SU-DHL-6 (cell line): Measurements from ENCODE around the gene OGT.

Experiments
- H2AFZ ChIP-seq: fragments of 200-600 bp; sonication (generic); 2 replicates; pipeline ENCODE4 v1.6.1; 2014; ENCODE audit warnings: low read depth, mild to moderate bottlenecking, moderate library complexity, mixed read lengths, antibody characterized with exemption, low read length; ENCODE audit not compliant: severe bottlenecking
- H3F3A ChIP-seq: fragments of 200-600 bp; shearing (Covaris generic); 2 replicates; pipeline ENCODE4 v1.6.0; 2016; ENCODE audit warnings: antibody characterized with exemption, mild to moderate bottlenecking; ENCODE audit not compliant: insufficient read depth
- H3K27ac ChIP-seq: fragments of 200-600 bp; sonication (generic); 2 replicates; pipeline ENCODE4 v1.5.1; 2016; ENCODE audit warnings: low read depth, mild to moderate bottlenecking, low read length, moderate library complexity, mixed read lengths
- H3K27me3 ChIP-seq: fragments of 200-600 bp; sonication (generic), shearing (Covaris generic); 2 replicates; pipeline ENCODE4 v1.6.0; 2014; ENCODE audit warnings: mild to moderate bottlenecking, low read length
- H3K36me3 ChIP-seq: fragments of 200-600 bp; sonication (generic); 2 replicates; pipeline ENCODE4 v1.6.1; 2014; ENCODE audit warnings: mild to moderate bottlenecking, low read length, mixed read lengths
- H3K4me2 ChIP-seq: fragments of 300-600, 200-600 bp; shearing (Covaris generic), sonication (generic); 2 replicates; pipeline ENCODE4 v1.6.0; 2014; ENCODE audit warnings: low read length, low read depth, mild to moderate bottlenecking; ENCODE audit not compliant: poor library complexity, severe bottlenecking
- H3K4me3 ChIP-seq: fragments of 200-600 bp; sonication (generic); 2 replicates; pipeline ENCODE4 v1.5.1; 2014; ENCODE audit warnings: antibody characterized with exemption, low read length, mild to moderate bottlenecking, mixed read lengths; ENCODE audit not compliant: insufficient read depth, poor library complexity, severe bottlenecking
- H3K79me2 ChIP-seq: fragments of 200-600 bp; sonication (generic); 2 replicates; pipeline ENCODE4 v1.6.1; 2014; ENCODE audit warnings: mild to moderate bottlenecking, low read length, moderate library complexity; ENCODE audit not compliant: insufficient read depth
- H3K9ac ChIP-seq: fragments of 200-600 bp; sonication (generic); 2 replicates; pipeline ENCODE4 v1.7.0; 2014; ENCODE audit warnings: mild to moderate bottlenecking, low read length
- H3K9me2 ChIP-seq: fragments of 200-600 bp; sonication (generic); replicated peaks from 2 replicates; pipeline ENCODE4 v1.6.1; 2014; ENCODE audit warnings: low read length; ENCODE audit not compliant: insufficient read depth
- H3K9me3 ChIP-seq: fragments of 200-600 bp; sonication (generic); 2 replicates; pipeline ENCODE4 v1.6.1; 2014; ENCODE audit warnings: low read length, mixed read lengths; ENCODE audit not compliant: insufficient read depth
- H4K20me1 ChIP-seq: fragments of 200-600 bp; sonication (generic); 2 replicates; pipeline ENCODE4 v1.6.1; 2014; ENCODE audit warnings: low read depth, mild to moderate bottlenecking, antibody characterized with exemption, low read length, moderate library complexity, mixed read lengths
- EZH2phosphoT487 ChIP-seq: fragments of 200-600 bp; sonication (generic), shearing (Covaris generic); conservative IDR thresholded peaks from 2 replicates; pipeline ENCODE4 v1.6.1; 2018; ENCODE audit warnings: mild to moderate bottlenecking, antibody characterized with exemption, low read length, moderate library complexity, mixed read lengths
- TF ChIP-seq, protein P1 (sequence below): fragments of 200-600 bp; sonication (generic); IDR thresholded peaks from one replicate; pipeline ENCODE4 v1.5.1; 2017; ENCODE audit warnings: antibody characterized with exemption, mild to moderate bottlenecking, low read length, moderate library complexity; ENCODE audit not compliant: insufficient read depth, poor library complexity, severe bottlenecking

OGT gene

DNA sequence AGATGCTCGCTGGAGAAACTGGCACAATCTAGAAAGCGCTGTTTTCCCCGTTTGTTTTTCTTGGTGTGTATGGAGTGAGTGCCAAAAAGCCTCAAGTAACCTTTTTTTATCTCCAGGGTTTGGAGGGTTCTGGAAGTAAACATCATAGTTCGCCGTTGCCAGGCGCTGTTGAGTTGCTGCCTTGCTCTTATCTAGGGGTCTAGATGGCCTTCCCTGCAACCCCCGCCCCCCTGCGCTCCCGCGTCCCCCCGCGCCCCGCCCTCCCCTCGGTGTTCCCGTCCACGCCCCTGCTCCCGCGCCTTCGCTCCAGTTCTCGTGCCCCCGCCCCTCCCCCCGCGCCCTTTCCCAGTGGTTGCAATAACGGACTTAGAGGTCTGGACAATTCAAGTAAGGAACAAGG lies 44.8 kb downstream of the OGT start:
- Histone ChIP-seq H3K79me2 (no peaks in the 10 kb centered on the region), H2AFZ (no peak overlapping the region), H3K9ac (no peak overlapping the region), H3K9me2 (no peaks in the 10 kb centered on the region), H3K27me3 (no peaks in the 10 kb centered on the region), H3K9me3 (no peaks in the 10 kb centered on the region), H3K27ac (no peak overlapping the region), H3K4me2 (no peak overlapping the region), H4K20me1 (no peaks in the 10 kb centered on the region), H3F3A (no peaks in the 10 kb centered on the region), H3K36me3 (peaks cover 11% of the 10 kb centered on the region; the same call in 1 of the 2 replicates), H3K4me3 (no peak overlapping the region)
- TF ChIP-seq, protein P1, sequence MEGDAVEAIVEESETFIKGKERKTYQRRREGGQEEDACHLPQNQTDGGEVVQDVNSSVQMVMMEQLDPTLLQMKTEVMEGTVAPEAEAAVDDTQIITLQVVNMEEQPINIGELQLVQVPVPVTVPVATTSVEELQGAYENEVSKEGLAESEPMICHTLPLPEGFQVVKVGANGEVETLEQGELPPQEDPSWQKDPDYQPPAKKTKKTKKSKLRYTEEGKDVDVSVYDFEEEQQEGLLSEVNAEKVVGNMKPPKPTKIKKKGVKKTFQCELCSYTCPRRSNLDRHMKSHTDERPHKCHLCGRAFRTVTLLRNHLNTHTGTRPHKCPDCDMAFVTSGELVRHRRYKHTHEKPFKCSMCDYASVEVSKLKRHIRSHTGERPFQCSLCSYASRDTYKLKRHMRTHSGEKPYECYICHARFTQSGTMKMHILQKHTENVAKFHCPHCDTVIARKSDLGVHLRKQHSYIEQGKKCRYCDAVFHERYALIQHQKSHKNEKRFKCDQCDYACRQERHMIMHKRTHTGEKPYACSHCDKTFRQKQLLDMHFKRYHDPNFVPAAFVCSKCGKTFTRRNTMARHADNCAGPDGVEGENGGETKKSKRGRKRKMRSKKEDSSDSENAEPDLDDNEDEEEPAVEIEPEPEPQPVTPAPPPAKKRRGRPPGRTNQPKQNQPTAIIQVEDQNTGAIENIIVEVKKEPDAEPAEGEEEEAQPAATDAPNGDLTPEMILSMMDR = no peak
- no peak for TF ChIP-seq EZH2phosphoT487

DNA sequence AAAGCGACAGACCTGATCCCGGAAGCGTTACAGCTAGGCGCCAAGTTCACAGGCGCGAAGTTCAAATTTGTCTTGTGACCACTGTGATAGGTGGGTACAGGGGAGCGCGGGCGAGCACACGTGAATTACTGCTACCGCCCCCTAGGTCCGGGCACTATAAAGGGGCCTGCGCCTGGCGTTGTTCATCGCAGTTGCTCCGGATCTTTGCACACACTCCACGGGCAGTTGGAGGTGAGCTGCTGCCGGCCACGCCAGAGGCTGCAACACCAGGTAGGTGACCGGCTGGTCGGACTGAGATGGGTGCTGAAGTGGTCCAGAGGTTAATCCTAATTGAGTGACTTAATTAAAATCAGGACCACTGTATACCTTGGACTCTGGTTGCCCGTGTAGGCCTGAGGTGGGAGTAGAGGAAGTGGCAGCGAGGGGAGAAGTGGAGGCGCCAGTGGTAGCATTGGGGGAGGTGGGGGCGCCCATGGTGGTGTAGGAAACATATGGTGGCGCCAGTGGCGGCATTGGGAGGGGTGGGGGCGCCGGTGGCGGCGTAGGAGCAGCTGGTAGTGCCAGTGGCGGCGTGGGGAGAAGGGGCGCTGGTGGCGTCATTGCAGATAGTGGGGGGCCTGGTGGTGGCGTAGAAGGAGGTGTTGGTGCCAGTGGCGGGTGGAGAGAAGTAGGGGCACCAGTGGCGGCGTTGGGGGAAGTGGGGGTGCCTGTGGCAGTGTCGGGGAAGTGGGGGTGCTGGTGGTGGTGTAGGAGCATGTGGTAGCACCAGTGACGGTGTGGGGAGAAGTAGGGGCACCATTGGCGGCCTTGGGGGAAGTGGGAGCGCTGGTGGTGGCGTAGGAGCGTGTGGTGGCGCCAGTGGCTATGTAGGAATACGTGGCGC lies 45.6 kb downstream of the OGT start, which contains the start of gene GCNA:
Gene GCNA (plus strand): TSS at position 185 of the 883 bp plus-strand sequence. CDS start 2,385 bp downstream, outside the sequence.
- Histone ChIP-seq H3F3A (no peaks in the 10 kb centered on the region), H3K4me3 (no peak within 1 kb of the TSS), H3K9ac (no peak within 1 kb of the TSS), H3K79me2 (no peaks in the 10 kb centered on the region), H3K27ac (no peak within 1 kb of the TSS), H3K27me3 (no peaks in the 10 kb centered on the region), H4K20me1 (no peaks in the 10 kb centered on the region), H3K9me3 (no peaks in the 10 kb centered on the region), H3K4me2 (no peak within 1 kb of the TSS), H2AFZ (no peak within 1 kb of the TSS), H3K36me3 (0 out of 2 replicates have a peak, but pooled peaks cover 8% of the 10 kb centered on the region), H3K9me2 (no peaks in the 10 kb centered on the region)
- no peak for TF ChIP-seq EZH2phosphoT487
- TF ChIP-seq, protein P1 = no peak

DNA sequence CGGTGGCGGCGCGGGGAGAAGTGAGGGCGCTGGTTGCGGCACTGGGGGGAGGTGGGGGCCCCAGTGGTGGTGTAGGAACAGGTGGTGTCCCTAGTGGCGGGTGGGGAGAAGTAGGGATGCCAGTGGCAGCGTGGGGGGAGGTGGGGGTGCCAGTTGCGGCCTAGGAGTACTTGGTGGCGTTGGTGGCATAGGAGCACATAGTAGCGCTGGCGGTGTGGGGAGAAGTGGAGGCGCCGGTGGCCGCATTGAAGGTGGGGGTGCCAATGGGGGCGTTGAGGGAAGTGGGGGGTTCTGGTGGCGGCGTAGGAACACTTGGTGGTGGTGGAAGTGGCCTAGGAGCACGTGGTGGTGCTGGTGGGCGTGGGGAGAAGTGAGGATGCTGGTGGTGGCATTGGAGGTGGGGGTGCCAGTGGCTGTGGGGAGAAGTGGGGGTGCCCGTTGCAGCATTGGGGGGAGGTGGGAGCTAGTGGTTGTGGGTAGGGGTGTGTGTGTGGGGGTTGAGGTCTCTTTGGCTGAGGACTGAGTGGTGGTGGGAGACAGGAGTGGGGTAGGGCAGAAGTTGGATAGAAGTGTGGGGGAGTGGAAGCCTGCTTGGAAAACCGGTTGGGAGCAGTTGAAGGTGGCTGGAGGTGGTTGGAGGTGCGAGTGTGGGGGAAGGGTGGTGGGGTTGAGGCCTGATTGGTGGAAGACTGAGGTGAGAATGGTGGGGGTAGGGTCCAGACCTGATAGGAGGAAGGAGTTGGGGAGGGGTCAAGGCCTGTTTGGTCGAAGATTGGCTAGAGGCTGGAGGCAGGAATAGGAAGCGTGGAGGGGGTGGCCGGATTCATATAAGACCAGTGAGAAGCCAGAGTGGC lies 46.5 kb downstream of the OGT start:
- no peaks in the 10 kb centered on the region for H3F3A ChIP-seq
- no peaks in the 10 kb centered on the region for H3K9me2 ChIP-seq
- no peaks in the 10 kb centered on the region for H3K79me2 ChIP-seq
- H3K4me3 ChIP-seq = no peak overlapping the region
- no peaks in the 10 kb centered on the region for H3K27me3 ChIP-seq
- no peaks in the 10 kb centered on the region for H3K9me3 ChIP-seq
- no peak for TF ChIP-seq EZH2phosphoT487
- TF ChIP-seq, protein P1 = no peak
- H3K27ac ChIP-seq = no peak overlapping the region
- 0 out of 2 replicates have a peak, but pooled peaks cover 4% of the 10 kb centered on the region for H3K36me3 ChIP-seq
- H3K9ac ChIP-seq = no peak overlapping the region
- H4K20me1 ChIP-seq = no peaks in the 10 kb centered on the region
- H2AFZ ChIP-seq = no peak overlapping the region
- H3K4me2 ChIP-seq = no peak overlapping the region
